ENCODE results near the gene SPTLC1.
"Not testable (repeated sequence)": the region's sequence is repeated elsewhere in the genome, so short reads cannot be mapped to it uniquely, and the experiment has no call there.

The SPTLC1 gene

GRCh38 chr9:92119586-92119985, 4.4 kb upstream of the SPTLC1 start:
- DNase-seq, result no peak
- Histone ChIP-seq H4K8ac (ENCODE audit: low read depth, low read length) (no peak overlapping the region), H2BK120ac (ENCODE audit: low read depth, low read length) (no peak overlapping the region), H3K79me2 (ENCODE audit: control insufficient read depth, insufficient read depth, low read length) (peaks cover 2% of the 10 kb centered on the region), H3K27me3 (ENCODE audit: insufficient read depth, low read length, poor library complexity) (no peaks in the 10 kb centered on the region), H3K9ac (ENCODE audit: low read length) (no peak overlapping the region), H3K27ac (ENCODE audit: low read depth, low read length) (no peak overlapping the region), H4K5ac (ENCODE audit: low read length) (no peak overlapping the region), H3K18ac (ENCODE audit: low read length) (no peak overlapping the region), H3K56ac (ENCODE audit: low read length) (no peak overlapping the region), H3K4me2 (ENCODE audit: low read length) (no peak overlapping the region), H3K4me1 (ENCODE audit: control insufficient read depth, low read depth, low read length) (no peaks in the 10 kb centered on the region), H2AK5ac (ENCODE audit: low read length) (no peak overlapping the region), H3K4ac (ENCODE audit: low read depth, low read length) (no peak overlapping the region), H3K36me3 (ENCODE audit: control insufficient read depth, insufficient read depth, low read length) (no peaks in the 10 kb centered on the region), H3K79me1 (ENCODE audit: low read length) (no peaks in the 10 kb centered on the region), H2BK15ac (replicated peaks; ENCODE audit: low read depth) (no peak overlapping the region), H3K23ac (ENCODE audit: low read length) (no peak overlapping the region), H3K4me3 (ENCODE audit: low read length) (no peak overlapping the region), H2BK5ac (ENCODE audit: low read length) (no peak overlapping the region)
- no CpG with 5 or more reads among the region's 4 CpGs for WGBS (ENCODE audit: extremely low coverage, insufficient coverage, low lambda C conversion rate)

- no peak overlapping the region for H3K18ac ChIP-seq (ENCODE audit: low read length)
- no peak overlapping the region for H2BK15ac ChIP-seq (replicated peaks; ENCODE audit: low read depth)
- H3K4me1 ChIP-seq (ENCODE audit: control insufficient read depth, low read depth, low read length), result no peaks in the 10 kb centered on the region
- no peak overlapping the region for H4K8ac ChIP-seq (ENCODE audit: low read depth, low read length)
- H3K9ac ChIP-seq (ENCODE audit: low read length), result no peak overlapping the region
- H3K56ac ChIP-seq (ENCODE audit: low read length), result no peak overlapping the region
- H2BK120ac ChIP-seq (ENCODE audit: low read depth, low read length), result no peak overlapping the region
- H4K5ac ChIP-seq (ENCODE audit: low read length), result no peak overlapping the region
- H3K4me2 ChIP-seq (ENCODE audit: low read length), result no peak overlapping the region
- no peaks in the 10 kb centered on the region for H3K36me3 ChIP-seq (ENCODE audit: control insufficient read depth, insufficient read depth, low read length)
- H3K4ac ChIP-seq (ENCODE audit: low read depth, low read length), result no peak overlapping the region
- no peaks in the 10 kb centered on the region for H3K27me3 ChIP-seq (ENCODE audit: insufficient read depth, low read length, poor library complexity)
- no peak overlapping the region for H3K27ac ChIP-seq (ENCODE audit: low read depth, low read length)
- no peak overlapping the region for H3K23ac ChIP-seq (ENCODE audit: low read length)
- no peak for DNase-seq
- H2BK5ac ChIP-seq (ENCODE audit: low read length), result no peak overlapping the region
- H3K79me1 ChIP-seq (ENCODE audit: low read length), result no peaks in the 10 kb centered on the region
- H2AK5ac ChIP-seq (ENCODE audit: low read length), result no peak overlapping the region
- no CpG with 5 or more reads among the region's 4 CpGs for WGBS (ENCODE audit: extremely low coverage, insufficient coverage, low lambda C conversion rate)
- H3K4me3 ChIP-seq (ENCODE audit: low read length), result no peak overlapping the region
- H3K79me2 ChIP-seq (ENCODE audit: control insufficient read depth, insufficient read depth, low read length), result peaks cover 3% of the 10 kb centered on the region
Measured at GRCh38 chr9:92108122-92108521, 7.1 kb downstream of the SPTLC1 start.

- H3K4ac ChIP-seq (ENCODE audit: low read depth, low read length); H2BK15ac ChIP-seq (replicated peaks; ENCODE audit: low read depth): not testable (repeated sequence)
Measured at GRCh38 chr9:92105446-92106225, 9.6 kb downstream of the SPTLC1 start.

GRCh38 chr9:92103601-92104000, 11.6 kb downstream of the SPTLC1 start:
- H3K4me2 ChIP-seq (ENCODE audit: low read length); H2BK5ac ChIP-seq (ENCODE audit: low read length); H3K4me1 ChIP-seq (ENCODE audit: control insufficient read depth, low read depth, low read length); DNase-seq; H3K23ac ChIP-seq (ENCODE audit: low read length); H3K27ac ChIP-seq (ENCODE audit: low read depth, low read length); H2AK5ac ChIP-seq (ENCODE audit: low read length); H4K5ac ChIP-seq (ENCODE audit: low read length); H3K79me1 ChIP-seq (ENCODE audit: low read length); H2BK120ac ChIP-seq (ENCODE audit: low read depth, low read length); H3K4ac ChIP-seq (ENCODE audit: low read depth, low read length); H3K79me2 ChIP-seq (ENCODE audit: control insufficient read depth, insufficient read depth, low read length); H3K27me3 ChIP-seq (ENCODE audit: insufficient read depth, low read length, poor library complexity); H3K56ac ChIP-seq (ENCODE audit: low read length); H3K4me3 ChIP-seq (ENCODE audit: low read length); H3K18ac ChIP-seq (ENCODE audit: low read length); H4K8ac ChIP-seq (ENCODE audit: low read depth, low read length); H2BK15ac ChIP-seq (replicated peaks; ENCODE audit: low read depth); H3K9ac ChIP-seq (ENCODE audit: low read length); H3K36me3 ChIP-seq (ENCODE audit: control insufficient read depth, insufficient read depth, low read length): not testable (repeated sequence)
- WGBS (ENCODE audit: extremely low coverage, insufficient coverage, low lambda C conversion rate), result no CpG with 5 or more reads among the region's 14 CpGs

More at GRCh38 chr9:92105446-92106225, 9.6 kb downstream of the SPTLC1 start:
- H3K27me3 ChIP-seq (ENCODE audit: insufficient read depth, low read length, poor library complexity); H3K27ac ChIP-seq (ENCODE audit: low read depth, low read length); H3K4me2 ChIP-seq (ENCODE audit: low read length); H3K4me3 ChIP-seq (ENCODE audit: low read length); H3K4me1 ChIP-seq (ENCODE audit: control insufficient read depth, low read depth, low read length); H3K18ac ChIP-seq (ENCODE audit: low read length); DNase-seq; H4K5ac ChIP-seq (ENCODE audit: low read length); H2BK120ac ChIP-seq (ENCODE audit: low read depth, low read length); H4K8ac ChIP-seq (ENCODE audit: low read depth, low read length); H2AK5ac ChIP-seq (ENCODE audit: low read length); H3K23ac ChIP-seq (ENCODE audit: low read length); H3K79me1 ChIP-seq (ENCODE audit: low read length); H2BK5ac ChIP-seq (ENCODE audit: low read length); H3K9ac ChIP-seq (ENCODE audit: low read length); H3K36me3 ChIP-seq (ENCODE audit: control insufficient read depth, insufficient read depth, low read length); H3K79me2 ChIP-seq (ENCODE audit: control insufficient read depth, insufficient read depth, low read length); H3K56ac ChIP-seq (ENCODE audit: low read length): not testable (repeated sequence)
- no CpG with 5 or more reads among the region's 36 CpGs for WGBS (ENCODE audit: extremely low coverage, insufficient coverage, low lambda C conversion rate)

- no CpG with 5 or more reads among the region's 5 CpGs for WGBS (ENCODE audit: extremely low coverage, insufficient coverage, low lambda C conversion rate)
- no peaks in the 10 kb centered on the region for H3K4me1 ChIP-seq (ENCODE audit: control insufficient read depth, low read depth, low read length)
- H4K5ac ChIP-seq (ENCODE audit: low read length), result no peak overlapping the region
- no peak overlapping the region for H3K4ac ChIP-seq (ENCODE audit: low read depth, low read length)
- no peak overlapping the region for H4K8ac ChIP-seq (ENCODE audit: low read depth, low read length)
- H2BK15ac ChIP-seq (replicated peaks; ENCODE audit: low read depth), result no peak overlapping the region
- no peak overlapping the region for H2BK120ac ChIP-seq (ENCODE audit: low read depth, low read length)
- no peak overlapping the region for H3K9ac ChIP-seq (ENCODE audit: low read length)
- H3K27me3 ChIP-seq (ENCODE audit: insufficient read depth, low read length, poor library complexity), result no peaks in the 10 kb centered on the region
- no peak overlapping the region for H3K23ac ChIP-seq (ENCODE audit: low read length)
- no peak overlapping the region for H3K4me2 ChIP-seq (ENCODE audit: low read length)
- H3K27ac ChIP-seq (ENCODE audit: low read depth, low read length), result peak overlapping the region; percentile 54
- H3K18ac ChIP-seq (ENCODE audit: low read length), result no peak overlapping the region
- no peak overlapping the region for H3K4me3 ChIP-seq (ENCODE audit: low read length)
- no peaks in the 10 kb centered on the region for H3K36me3 ChIP-seq (ENCODE audit: control insufficient read depth, insufficient read depth, low read length)
- H3K79me1 ChIP-seq (ENCODE audit: low read length), result peaks cover 5% of the 10 kb centered on the region
- no peak overlapping the region for H2BK5ac ChIP-seq (ENCODE audit: low read length)
- no peak overlapping the region for H3K56ac ChIP-seq (ENCODE audit: low read length)
- no peak overlapping the region for H2AK5ac ChIP-seq (ENCODE audit: low read length)
- peak; percentile 88 for DNase-seq
- peaks cover 2% of the 10 kb centered on the region for H3K79me2 ChIP-seq (ENCODE audit: control insufficient read depth, insufficient read depth, low read length)
Measured at GRCh38 chr9:92100237-92100911, 14.8 kb downstream of the SPTLC1 start.
